MG63 (cell line): ENCODE results near the gene TMEM108. TPM values are rescaled to one million over a fixed set of nuclear protein-coding genes. Genes with fewer than 3 reads are reported as not detected.
A peak's percentile ranks its signal among the peaks of the same experiment; 100 is the strongest.

Experiments used
- DNase-seq: peaks from one replicate; pipeline ENCODE4 v3.0.0-alpha.2; 2020
- H3K27me3 ChIP-seq: fragments of 250-450 bp; sonication (Bioruptor Pico); 2 replicates; pipeline ENCODE4 v1.5.1; 2020; ENCODE audit warnings: mild to moderate bottlenecking, moderate library complexity
- H3K36me3 ChIP-seq: fragments of 250-450 bp; sonication (Bioruptor Pico); 2 replicates; pipeline ENCODE4 v1.5.1; 2020; ENCODE audit warnings: mild to moderate bottlenecking, moderate library complexity
- H3K4me3 ChIP-seq: fragments of 250-450 bp; sonication (Bioruptor Pico); 2 replicates; pipeline ENCODE4 v1.5.1; 2020; ENCODE audit warnings: mild to moderate bottlenecking, moderate library complexity
- H3K9me3 ChIP-seq: fragments of 250-450 bp; sonication (Bioruptor Pico); 2 replicates; pipeline ENCODE4 v1.5.1; 2020; ENCODE audit warnings: mild to moderate bottlenecking, moderate library complexity
- total RNA-seq: library from RNA; depleted of rRNA; stranded (reverse); fragments of >200 nt; shearing (Covaris generic); gene quantifications from 2 replicates; pipeline ENCODE4 v1.2.3, GENCODE V29; 2014; ENCODE audit warnings: low replicate concordance

The TMEM108 gene
- total RNA-seq, 1 experiment from 2014 or later: 0.79 TPM

DNA sequence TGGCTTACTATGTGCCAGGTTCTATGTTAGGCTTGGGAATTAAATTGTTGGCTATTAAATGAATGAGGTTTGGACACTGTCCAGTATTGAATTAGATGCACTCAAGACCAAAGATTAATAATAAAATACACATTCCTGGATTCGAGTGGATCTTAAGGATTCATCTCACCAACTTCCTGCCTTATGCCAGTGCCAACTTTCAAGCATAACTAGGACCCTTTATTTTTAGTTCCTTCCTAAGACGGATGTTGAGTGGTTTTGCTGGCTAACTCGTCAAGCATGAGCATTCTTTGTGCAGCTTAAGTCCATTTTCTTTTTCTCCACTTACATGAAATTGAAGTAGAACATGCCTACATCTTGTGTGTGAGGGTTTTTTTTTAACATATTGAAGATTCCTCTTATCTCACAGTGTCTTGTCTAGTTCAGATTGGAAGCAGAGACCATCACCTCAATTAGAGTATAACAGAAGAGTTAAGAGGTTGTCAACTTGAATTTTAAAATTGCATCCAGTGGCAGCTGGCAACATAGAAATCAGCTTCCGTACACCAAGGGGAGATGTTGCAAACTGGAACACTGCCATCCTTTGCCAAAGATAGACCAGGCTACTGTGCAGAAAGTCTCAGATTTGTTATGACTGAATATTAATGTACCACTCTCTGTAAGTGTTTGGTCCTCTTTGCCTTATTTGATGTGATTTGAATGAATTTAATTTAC lies 255.4 kb downstream of the TMEM108 start:
- H3K27me3 ChIP-seq: no peaks in the 10 kb centered on the region
- no peak for DNase-seq
- no peaks in the 10 kb centered on the region for H3K36me3 ChIP-seq
- no peaks in the 10 kb centered on the region for H3K9me3 ChIP-seq
- H3K4me3 ChIP-seq: no peak overlapping the region

- H3K4me3 ChIP-seq: no peak overlapping the region
- H3K36me3 ChIP-seq: no peaks in the 10 kb centered on the region
- no peaks in the 10 kb centered on the region for H3K9me3 ChIP-seq
- H3K27me3 ChIP-seq: no peaks in the 10 kb centered on the region
- no peak for DNase-seq
Observed at GRCh38 chr3:133294253-133294652, 256.1 kb downstream of the TMEM108 start.

GRCh38 chr3:133295199-133295901 lies 257.2 kb downstream of the TMEM108 start:
- H3K4me3 ChIP-seq: no peak overlapping the region
- DNase-seq: peak; percentile 43
- H3K36me3 ChIP-seq: no peaks in the 10 kb centered on the region
- H3K9me3 ChIP-seq: no peaks in the 10 kb centered on the region
- H3K27me3 ChIP-seq: no peaks in the 10 kb centered on the region

- H3K27me3 ChIP-seq: no peaks in the 10 kb centered on the region
Observed at GRCh38 chr3:133295944-133296917, 258.0 kb downstream of the TMEM108 start.

DNA sequence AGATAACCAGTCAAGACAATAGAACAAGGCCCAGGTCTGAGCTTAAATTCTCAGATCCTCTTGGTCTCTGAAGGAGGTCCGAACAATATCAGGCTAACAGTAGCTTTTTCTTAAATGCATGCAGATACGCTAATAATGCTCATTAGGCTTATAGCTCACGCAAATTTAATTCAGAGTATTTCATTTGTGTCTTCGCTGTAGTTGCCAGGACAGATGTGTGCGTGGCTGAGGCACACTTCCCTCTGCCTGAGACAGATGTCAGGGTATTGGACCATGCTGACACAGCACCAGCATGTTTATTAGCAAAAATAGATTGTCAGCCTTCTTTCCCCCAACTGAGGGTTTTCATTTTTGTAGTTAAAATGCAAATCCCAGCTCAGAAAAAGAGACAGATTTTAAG lies 258.8 kb downstream of the TMEM108 start:
- no peak for DNase-seq
- H3K9me3 ChIP-seq: no peaks in the 10 kb centered on the region
- no peak overlapping the region for H3K4me3 ChIP-seq
- H3K27me3 ChIP-seq: no peaks in the 10 kb centered on the region
- H3K36me3 ChIP-seq: no peaks in the 10 kb centered on the region

More at GRCh38 chr3:133295944-133296917, 258.0 kb downstream of the TMEM108 start:
- no peaks in the 10 kb centered on the region for H3K9me3 ChIP-seq
- DNase-seq: no peak
- H3K4me3 ChIP-seq: no peak overlapping the region
- H3K36me3 ChIP-seq: no peaks in the 10 kb centered on the region

DNA sequence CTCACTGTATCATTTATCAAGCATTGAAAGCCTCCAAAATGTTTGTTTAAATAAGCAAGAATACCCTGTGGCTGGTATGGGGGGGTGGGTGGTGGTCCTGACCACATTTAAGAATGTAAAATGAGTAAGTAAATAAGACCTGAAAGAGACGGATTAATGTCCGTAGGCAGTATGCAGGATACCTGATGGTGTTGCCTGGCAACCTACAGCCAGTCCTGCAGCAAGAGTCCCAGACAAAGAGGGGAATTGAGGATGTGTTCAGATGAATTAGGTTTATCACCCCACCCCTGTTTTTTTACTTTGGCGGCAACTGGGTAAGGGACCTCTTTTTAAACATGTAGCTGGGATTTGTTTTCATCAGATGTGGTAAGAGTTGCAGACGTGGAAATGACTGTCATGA lies 261.9 kb downstream of the TMEM108 start:
- no peak for DNase-seq
- Histone ChIP-seq H3K4me3 (no peak overlapping the region), H3K36me3 (no peaks in the 10 kb centered on the region), H3K27me3 (no peaks in the 10 kb centered on the region), H3K9me3 (no peaks in the 10 kb centered on the region)

DNA sequence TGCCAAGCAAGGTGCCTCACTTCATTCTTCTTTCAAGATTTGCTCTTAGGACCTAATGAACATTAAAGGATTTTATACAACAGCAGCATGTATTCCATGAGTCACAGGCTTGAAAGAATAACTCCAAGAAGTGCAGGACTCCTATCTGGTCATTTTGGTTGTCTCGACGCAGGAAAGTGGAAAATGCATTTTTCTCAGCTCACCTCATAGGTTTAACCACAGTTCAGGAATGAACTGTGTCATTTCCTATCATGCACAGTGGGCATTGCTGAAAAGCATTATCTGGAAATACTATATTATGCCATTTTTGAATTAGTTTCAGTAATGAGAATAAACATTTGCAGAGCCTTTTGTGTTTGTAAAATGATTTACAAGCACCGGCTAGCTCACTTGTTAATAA lies 263.0 kb downstream of the TMEM108 start:
- peak; percentile 50 for DNase-seq
- H3K36me3 ChIP-seq: no peaks in the 10 kb centered on the region
- H3K4me3 ChIP-seq: no peak overlapping the region
- H3K9me3 ChIP-seq: no peaks in the 10 kb centered on the region
- no peaks in the 10 kb centered on the region for H3K27me3 ChIP-seq

- no peaks in the 10 kb centered on the region for H3K27me3 ChIP-seq
- no peaks in the 10 kb centered on the region for H3K9me3 ChIP-seq
- no peak overlapping the region for H3K4me3 ChIP-seq
- DNase-seq: peak; percentile 17
- no peaks in the 10 kb centered on the region for H3K36me3 ChIP-seq
Observed at GRCh38 chr3:133301731-133302130, 263.5 kb downstream of the TMEM108 start.

DNA sequence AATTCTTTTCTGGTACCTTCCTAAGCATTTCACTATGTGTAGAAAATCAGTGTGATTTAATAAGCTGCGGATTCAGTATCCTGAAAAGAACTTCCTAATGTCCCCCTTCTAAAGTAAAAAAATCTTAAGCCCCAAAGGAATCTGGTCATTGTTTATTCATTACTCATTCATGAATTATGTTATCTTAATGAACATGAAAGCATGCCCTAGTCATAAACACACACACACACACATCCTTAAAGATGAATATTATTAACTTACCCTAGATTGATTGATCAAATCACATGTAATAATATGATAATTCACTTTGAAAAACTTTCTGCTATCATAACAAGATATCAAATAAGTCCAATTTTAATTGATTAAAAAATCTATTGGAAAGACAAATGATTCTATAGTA lies 265.2 kb downstream of the TMEM108 start:
- Histone ChIP-seq H3K4me3 (no peak overlapping the region), H3K27me3 (no peaks in the 10 kb centered on the region), H3K9me3 (no peaks in the 10 kb centered on the region), H3K36me3 (no peaks in the 10 kb centered on the region)
- no peak for DNase-seq

GRCh38 chr3:133317866-133318265 lies 279.7 kb downstream of the TMEM108 start:
- H3K4me3 ChIP-seq: no peak overlapping the region
- no peaks in the 10 kb centered on the region for H3K36me3 ChIP-seq

DNA sequence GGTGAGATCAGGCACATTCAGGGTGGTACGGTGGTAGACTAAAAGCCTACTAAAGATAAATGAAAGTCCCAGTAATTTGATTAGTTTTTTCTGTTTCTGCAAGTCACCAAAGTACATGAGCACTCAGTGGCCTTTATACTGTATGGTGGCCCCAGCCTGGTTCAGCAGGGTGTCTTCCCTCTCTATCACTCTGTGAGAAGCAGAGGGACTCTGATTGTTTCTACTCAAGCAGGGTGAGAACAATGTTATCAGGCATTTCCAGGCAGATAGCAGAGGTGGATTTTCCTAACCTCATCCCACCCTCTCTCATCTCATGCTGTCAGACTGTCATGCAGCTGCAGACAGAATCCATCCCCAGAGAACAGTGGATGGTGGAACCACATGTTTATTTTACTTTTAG lies 290.2 kb downstream of the TMEM108 start:
- no peaks in the 10 kb centered on the region for H3K36me3 ChIP-seq
- H3K9me3 ChIP-seq: 0 out of 2 replicates have a peak, but pooled peaks cover 1% of the 10 kb centered on the region
- no peak for DNase-seq
- H3K4me3 ChIP-seq: no peak overlapping the region
- no peaks in the 10 kb centered on the region for H3K27me3 ChIP-seq

More at GRCh38 chr3:133317866-133318265, 279.7 kb downstream of the TMEM108 start:
- H3K9me3 ChIP-seq: peaks cover 10% of the 10 kb centered on the region
- H3K27me3 ChIP-seq: no peaks in the 10 kb centered on the region; the same call in 1 of the 2 replicates
- no peak for DNase-seq

DNA sequence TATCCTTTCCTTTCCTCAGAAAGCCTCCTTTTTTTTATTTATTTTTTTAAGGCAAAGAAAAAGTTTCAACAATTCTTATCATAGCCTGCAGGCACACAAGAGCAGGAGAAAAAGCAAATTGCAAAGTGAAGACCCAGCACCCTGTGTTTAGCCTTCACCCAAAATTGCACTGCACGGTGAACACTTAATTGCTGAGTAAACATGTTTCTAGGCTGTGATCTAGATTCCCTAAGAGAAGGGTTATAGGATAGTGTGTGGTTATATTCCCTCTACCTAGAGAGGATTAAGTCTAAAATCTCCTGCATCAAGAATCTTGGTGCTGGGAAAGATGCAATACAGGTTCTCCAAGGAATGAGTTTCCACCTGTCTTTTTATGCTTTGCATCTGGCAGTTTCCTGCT lies 291.4 kb downstream of the TMEM108 start:
- Histone ChIP-seq H3K4me3 (no peak overlapping the region), H3K27me3 (no peaks in the 10 kb centered on the region; the same call in 1 of the 2 replicates), H3K36me3 (no peaks in the 10 kb centered on the region), H3K9me3 (0 out of 2 replicates have a peak, but pooled peaks cover 1% of the 10 kb centered on the region)
- DNase-seq: no peak

- DNase-seq: no peak
Observed at GRCh38 chr3:133330065-133330464, 291.9 kb downstream of the TMEM108 start.

DNA sequence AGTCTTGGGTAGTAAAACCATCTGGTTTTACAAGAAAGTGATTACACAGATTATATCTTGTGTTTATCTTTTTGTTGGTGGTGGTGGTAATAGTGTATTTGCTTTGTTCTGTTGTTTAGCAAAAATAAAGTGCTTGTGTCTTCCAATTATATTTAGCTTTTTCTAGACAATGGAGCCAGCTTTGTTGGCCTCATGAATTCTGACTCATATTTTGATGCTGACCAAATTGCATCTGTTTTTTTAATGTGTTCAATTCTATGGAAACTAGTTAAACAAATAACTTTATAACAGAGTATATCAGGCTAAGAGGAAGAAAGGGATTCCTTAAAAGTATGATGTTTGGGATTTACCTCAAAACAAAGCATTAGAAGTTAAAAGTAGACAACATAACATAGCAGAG lies 292.3 kb downstream of the TMEM108 start:
- H3K27me3 ChIP-seq: no peaks in the 10 kb centered on the region; the same call in 1 of the 2 replicates
- H3K4me3 ChIP-seq: no peak overlapping the region
- H3K36me3 ChIP-seq: no peaks in the 10 kb centered on the region
- DNase-seq: no peak
- H3K9me3 ChIP-seq: 0 out of 2 replicates have a peak, but pooled peaks cover 1% of the 10 kb centered on the region

More at GRCh38 chr3:133330065-133330464, 291.9 kb downstream of the TMEM108 start:
- H3K36me3 ChIP-seq: no peaks in the 10 kb centered on the region
- 0 out of 2 replicates have a peak, but pooled peaks cover 1% of the 10 kb centered on the region for H3K9me3 ChIP-seq
- no peak overlapping the region for H3K4me3 ChIP-seq
- no peaks in the 10 kb centered on the region; the same call in 1 of the 2 replicates for H3K27me3 ChIP-seq

GRCh38 chr3:133354721-133355120 lies 316.5 kb downstream of the TMEM108 start:
- peaks cover 9% of the 10 kb centered on the region for H3K9me3 ChIP-seq
- H3K4me3 ChIP-seq: no peak overlapping the region
- DNase-seq: no peak
- H3K27me3 ChIP-seq: peaks cover 26% of the 10 kb centered on the region
- no peaks in the 10 kb centered on the region for H3K36me3 ChIP-seq

DNA sequence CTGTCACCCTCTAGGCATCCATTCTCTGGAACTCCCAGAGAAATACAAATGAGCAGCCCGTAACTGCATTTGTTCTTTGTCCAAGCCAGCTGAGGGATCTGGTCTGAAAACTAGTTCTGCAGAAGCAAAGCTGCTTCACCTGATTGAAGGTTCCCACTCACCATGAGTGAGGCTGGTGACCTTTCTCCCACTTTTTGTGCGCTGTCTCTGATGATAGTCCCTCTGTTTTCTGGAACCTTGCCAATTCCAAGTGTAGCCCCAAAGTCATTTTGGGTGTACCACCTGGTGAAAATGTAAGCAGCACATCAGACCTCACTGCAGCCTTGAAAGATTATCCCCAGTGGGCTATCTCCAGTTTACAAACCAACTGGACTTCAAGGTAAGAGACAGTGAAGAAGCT lies 322.3 kb downstream of the TMEM108 start:
- H3K4me3 ChIP-seq: no peak overlapping the region
- peaks cover 18% of the 10 kb centered on the region for H3K27me3 ChIP-seq
- peaks cover 9% of the 10 kb centered on the region for H3K9me3 ChIP-seq
- H3K36me3 ChIP-seq: no peaks in the 10 kb centered on the region
- no peak for DNase-seq
